ENCODE measurements around the gene PTPRK. TPM values are rescaled to one million over a fixed set of nuclear protein-coding genes. Genes with fewer than 3 reads are reported as not detected.

PTPRK gene
- total RNA-seq, 1 experiment from 2014 or later: 265 TPM

GRCh38 chr6:128558021-128558420, 37.6 kb upstream of the PTPRK start:
- TF ChIP-seq CTCF (IDR thresholded peaks at IDR 0.05; ENCODE audit: unreplicated experiment): no peak
- no peaks in the 10 kb centered on the region for H3K36me3 Mint-ChIP-seq (ENCODE audit: insufficient read depth, unreplicated experiment)
- H3K9me3 Mint-ChIP-seq (ENCODE audit: low read depth, unreplicated experiment): no peaks in the 10 kb centered on the region
- no peak for DNase-seq
- H3K27ac Mint-ChIP-seq (ENCODE audit: unreplicated experiment): no peak overlapping the region
- intact Hi-C loops (cut with micrococcal nuclease; ENCODE audit: unreplicated experiment): no loop called here
- BruUV-seq (replicated peaks): no TSS peak
- peaks cover 5% of the 10 kb centered on the region for H3K4me1 Mint-ChIP-seq (ENCODE audit: low read depth, unreplicated experiment)
- H3K27me3 Mint-ChIP-seq (ENCODE audit: unreplicated experiment): no peaks in the 10 kb centered on the region
- CTCF ChIA-PET: no interaction called here
- no peak overlapping the region for H3K4me3 Mint-ChIP-seq (ENCODE audit: low read depth, unreplicated experiment)

- Mint-ChIP-seq H3K4me1 (ENCODE audit: low read depth, unreplicated experiment) (peaks cover 5% of the 10 kb centered on the region), H3K4me3 (ENCODE audit: low read depth, unreplicated experiment) (no peak overlapping the region), H3K36me3 (ENCODE audit: insufficient read depth, unreplicated experiment) (no peaks in the 10 kb centered on the region), H3K27ac (ENCODE audit: unreplicated experiment) (no peak overlapping the region), H3K9me3 (ENCODE audit: low read depth, unreplicated experiment) (no peaks in the 10 kb centered on the region), H3K27me3 (ENCODE audit: unreplicated experiment) (no peaks in the 10 kb centered on the region)
- CTCF ChIA-PET: no interaction called here
- DNase-seq: no peak
- no peak for TF ChIP-seq CTCF (IDR thresholded peaks at IDR 0.05; ENCODE audit: unreplicated experiment)
- intact Hi-C loops (cut with micrococcal nuclease; ENCODE audit: unreplicated experiment): no loop called here
- BruUV-seq (replicated peaks): no TSS peak
Observed at GRCh38 chr6:128557081-128557480, 36.7 kb upstream of the PTPRK start.

GRCh38 chr6:128554302-128554701, 33.9 kb upstream of the PTPRK start:
- no peaks in the 10 kb centered on the region for H3K9me3 Mint-ChIP-seq (ENCODE audit: low read depth, unreplicated experiment)
- intact Hi-C loops (cut with micrococcal nuclease; ENCODE audit: unreplicated experiment): no loop called here
- no peak for TF ChIP-seq CTCF (IDR thresholded peaks at IDR 0.05; ENCODE audit: unreplicated experiment)
- no peaks in the 10 kb centered on the region for H3K36me3 Mint-ChIP-seq (ENCODE audit: insufficient read depth, unreplicated experiment)
- no peaks in the 10 kb centered on the region for H3K27me3 Mint-ChIP-seq (ENCODE audit: unreplicated experiment)
- no peak for DNase-seq
- H3K4me1 Mint-ChIP-seq (ENCODE audit: low read depth, unreplicated experiment): peaks cover 5% of the 10 kb centered on the region
- no TSS peak for BruUV-seq (replicated peaks)
- no peak overlapping the region for H3K27ac Mint-ChIP-seq (ENCODE audit: unreplicated experiment)
- CTCF ChIA-PET: no interaction called here
- no peak overlapping the region for H3K4me3 Mint-ChIP-seq (ENCODE audit: low read depth, unreplicated experiment)

- no peak for DNase-seq
- Mint-ChIP-seq H3K4me3 (ENCODE audit: low read depth, unreplicated experiment) (no peak overlapping the region), H3K27me3 (ENCODE audit: unreplicated experiment) (no peaks in the 10 kb centered on the region), H3K36me3 (ENCODE audit: insufficient read depth, unreplicated experiment) (no peaks in the 10 kb centered on the region), H3K9me3 (ENCODE audit: low read depth, unreplicated experiment) (peaks cover 2% of the 10 kb centered on the region), H3K4me1 (ENCODE audit: low read depth, unreplicated experiment) (no peaks in the 10 kb centered on the region), H3K27ac (ENCODE audit: unreplicated experiment) (no peak overlapping the region)
- intact Hi-C loops (cut with micrococcal nuclease; ENCODE audit: unreplicated experiment): no loop called here
- TF ChIP-seq CTCF (IDR thresholded peaks at IDR 0.05; ENCODE audit: unreplicated experiment): no peak
- BruUV-seq (replicated peaks): no TSS peak
- CTCF ChIA-PET: no interaction called here
Observed at GRCh38 chr6:128541261-128541660, 20.9 kb upstream of the PTPRK start.

GRCh38 chr6:128538763-128539162, 18.4 kb upstream of the PTPRK start:
- CTCF ChIA-PET: no interaction called here
- Mint-ChIP-seq H3K4me3 (ENCODE audit: low read depth, unreplicated experiment) (no peak overlapping the region), H3K4me1 (ENCODE audit: low read depth, unreplicated experiment) (no peaks in the 10 kb centered on the region), H3K27me3 (ENCODE audit: unreplicated experiment) (no peaks in the 10 kb centered on the region), H3K36me3 (ENCODE audit: insufficient read depth, unreplicated experiment) (no peaks in the 10 kb centered on the region), H3K9me3 (ENCODE audit: low read depth, unreplicated experiment) (no peaks in the 10 kb centered on the region), H3K27ac (ENCODE audit: unreplicated experiment) (no peak overlapping the region)
- BruUV-seq (replicated peaks): no TSS peak
- no peak for TF ChIP-seq CTCF (IDR thresholded peaks at IDR 0.05; ENCODE audit: unreplicated experiment)
- DNase-seq: no peak
- intact Hi-C loops (cut with micrococcal nuclease; ENCODE audit: unreplicated experiment): no loop called here
